ENCODE data around the gene PCSK2. TPM values are rescaled to one million over a fixed set of nuclear protein-coding genes. Genes with fewer than 3 reads are reported as not detected.

Gene PCSK2
- polyA plus RNA-seq, 1 experiment, result not detected

GRCh38 chr20:17417225-17417624 lies 190.4 kb downstream of the PCSK2 start:
- ChIA-PET CTCF (no interaction called here), POLR2A (no interaction called here)
- H3K9me3 ChIP-seq (ENCODE audit: control insufficient read depth, insufficient read depth, low read length), result no peaks in the 10 kb centered on the region
- H3K4me3 ChIP-seq (ENCODE audit: low read depth, low read length), result no peak overlapping the region
- no peak for DNase-seq (ENCODE audit: low read depth, low spot score)
- H3K27ac ChIP-seq (ENCODE audit: low read depth, low read length), result no peak overlapping the region
- no peaks in the 10 kb centered on the region for H3K27me3 ChIP-seq (ENCODE audit: control insufficient read depth, insufficient read depth, low read length)
- no peak for TF ChIP-seq CTCF (IDR thresholded peaks at IDR 0.05; ENCODE audit: low read depth, low read length)

- H3K4me3 ChIP-seq (ENCODE audit: low read depth, low read length), result no peak overlapping the region
- ChIA-PET POLR2A (no interaction called here), CTCF (interaction anchor here (5.1 kb wide), 1 partner anchor 13 kb away, joined by 32 read pairs; no protein-coding TSS in a partner anchor)
- H3K27ac ChIP-seq (ENCODE audit: low read depth, low read length), result no peak overlapping the region
- no peak for DNase-seq (ENCODE audit: low read depth, low spot score)
- no peak for TF ChIP-seq CTCF (IDR thresholded peaks at IDR 0.05; ENCODE audit: low read depth, low read length)
- no peaks in the 10 kb centered on the region for H3K9me3 ChIP-seq (ENCODE audit: control insufficient read depth, insufficient read depth, low read length)
- H3K27me3 ChIP-seq (ENCODE audit: control insufficient read depth, insufficient read depth, low read length), result no peaks in the 10 kb centered on the region
Observed at GRCh38 chr20:17418737-17419136, 191.9 kb downstream of the PCSK2 start.

GRCh38 chr20:17419479-17420041 lies 192.7 kb downstream of the PCSK2 start:
- CTCF ChIA-PET, result interaction anchor here (5.1 kb wide), 1 partner anchor 12 kb away, joined by 32 read pairs; no protein-coding TSS in a partner anchor
- Histone ChIP-seq H3K9me3 (ENCODE audit: control insufficient read depth, insufficient read depth, low read length) (no peaks in the 10 kb centered on the region), H3K27ac (ENCODE audit: low read depth, low read length) (no peak overlapping the region), H3K4me3 (ENCODE audit: low read depth, low read length) (no peak overlapping the region), H3K27me3 (ENCODE audit: control insufficient read depth, insufficient read depth, low read length) (no peaks in the 10 kb centered on the region)
- POLR2A ChIA-PET, result no interaction called here
- DNase-seq (ENCODE audit: low read depth, low spot score), result no peak
- no peak for TF ChIP-seq CTCF (IDR thresholded peaks at IDR 0.05; ENCODE audit: low read depth, low read length)

GRCh38 chr20:17421493-17421892 lies 194.7 kb downstream of the PCSK2 start:
- no peak overlapping the region for H3K4me3 ChIP-seq (ENCODE audit: low read depth, low read length)
- ChIA-PET POLR2A (no interaction called here), CTCF (interaction anchor here (2.9 to 5.1 kb wide), 2 partner anchors 10 to 619 kb away, joined by 10 to 32 read pairs; no protein-coding TSS in a partner anchor)

More at GRCh38 chr20:17421493-17421892, 194.7 kb downstream of the PCSK2 start:
- DNase-seq (ENCODE audit: low read depth, low spot score), result no peak
- Histone ChIP-seq H3K27ac (ENCODE audit: low read depth, low read length) (no peak overlapping the region), H3K9me3 (ENCODE audit: control insufficient read depth, insufficient read depth, low read length) (no peaks in the 10 kb centered on the region), H3K27me3 (ENCODE audit: control insufficient read depth, insufficient read depth, low read length) (no peaks in the 10 kb centered on the region)
- no peak for TF ChIP-seq CTCF (IDR thresholded peaks at IDR 0.05; ENCODE audit: low read depth, low read length)
